Right renal pelvis (tissue), 4 donors: ENCODE measurements around the gene HYCC2. TPM values are rescaled to one million over a fixed set of nuclear protein-coding genes. Genes with fewer than 3 reads are reported as not detected.

Experiments
- polyA plus RNA-seq, 4 donors: library from polyadenylated mRNA; unstranded; fragments of 120-200 nt; gene quantifications; one replicate each; pipeline ENCODE4 v1.2.1, GENCODE V29; 2013; ENCODE audit not compliant: insufficient read length in 4 of 4

Gene HYCC2
- polyA plus RNA-seq, 4 donors = 12.4 to 16.4 (median 15.7) TPM

Other genes with a start within 250 kb of the HYCC2 start
- 100 to 1,000 TPM; 242 to 304 (median 282) TPM for gene CLK1, start 207.0 kb downstream of the HYCC2 start, polyA plus RNA-seq
- 10 to 100 TPM; 44.6 to 79.9 (median 66.0) TPM for gene PPIL3, start 182.6 kb downstream of the HYCC2 start, polyA plus RNA-seq
- 10 to 100 TPM; 38.6 to 49.7 (median 44.7) TPM for gene NIF3L1, start 182.3 kb downstream of the HYCC2 start, polyA plus RNA-seq
- gene ORC2, start 108.0 kb downstream of the HYCC2 start, polyA plus RNA-seq = 10 to 100 TPM; 25.9 to 33.1 (median 31.0) TPM
- 100 to 1,000 TPM; 122 to 140 (median 125) TPM for gene NDUFB3, start 330 bp upstream of the HYCC2 start, polyA plus RNA-seq
- gene CFLAR, start 44.5 kb upstream of the HYCC2 start, polyA plus RNA-seq = 10 to 100 TPM; 50.4 to 62.9 (median 55.9) TPM
- gene CASP10, start 111.5 kb upstream of the HYCC2 start, polyA plus RNA-seq = 1 to 10 TPM; 7.3 to 8.8 (median 7.8) TPM
- 10 to 100 TPM; 11.6 to 16.1 (median 14.9) TPM for gene CASP8, start 188.9 kb upstream of the HYCC2 start, polyA plus RNA-seq